GM21528 (cell line): ENCODE results near the gene SORT1.
"Not testable (repeated sequence)": the region's sequence is repeated elsewhere in the genome, so short reads cannot be mapped to it uniquely, and the experiment has no call there.

Experiments used
- ATAC-seq: cut with Tn5 transposase; IDR thresholded peaks from one replicate; pipeline ENCODE4 v1.9.1; 2021; ENCODE audit warnings: mild to moderate bottlenecking, moderate library complexity; ENCODE audit not compliant: unreplicated experiment, low FRiP score

SORT1 gene

DNA sequence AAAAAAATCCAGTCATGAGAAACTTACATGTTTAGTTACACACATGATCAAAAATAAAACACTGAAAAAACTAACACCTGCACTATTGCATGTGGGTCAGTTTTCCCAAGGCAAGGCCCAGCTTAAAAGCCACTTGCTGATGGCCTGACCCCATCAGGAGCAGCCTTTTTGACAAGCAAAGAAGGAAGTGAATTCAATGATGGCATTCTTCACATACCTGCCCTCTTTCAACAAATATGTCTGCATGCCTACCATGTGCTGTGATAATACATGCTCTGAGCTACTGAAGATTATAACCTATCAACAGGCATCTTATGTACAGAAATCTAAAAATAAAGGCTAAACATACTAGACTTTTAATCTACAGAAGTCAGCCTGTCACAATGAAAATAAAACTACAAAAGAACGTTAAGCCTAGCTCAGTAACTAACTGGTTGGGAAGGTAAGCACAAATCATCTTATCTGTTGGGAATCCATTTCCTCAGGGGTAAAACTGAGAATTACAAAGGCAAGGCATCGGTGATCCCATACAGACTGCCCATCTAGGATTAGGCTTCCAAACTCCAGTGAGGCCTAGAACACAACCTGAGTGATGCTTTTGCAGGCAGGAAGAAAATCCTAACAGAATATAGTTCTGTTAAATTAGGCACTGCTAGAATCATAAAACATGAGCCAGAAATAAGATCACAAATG lies 14.5 kb downstream of the SORT1 start:
- no peak for ATAC-seq

DNA sequence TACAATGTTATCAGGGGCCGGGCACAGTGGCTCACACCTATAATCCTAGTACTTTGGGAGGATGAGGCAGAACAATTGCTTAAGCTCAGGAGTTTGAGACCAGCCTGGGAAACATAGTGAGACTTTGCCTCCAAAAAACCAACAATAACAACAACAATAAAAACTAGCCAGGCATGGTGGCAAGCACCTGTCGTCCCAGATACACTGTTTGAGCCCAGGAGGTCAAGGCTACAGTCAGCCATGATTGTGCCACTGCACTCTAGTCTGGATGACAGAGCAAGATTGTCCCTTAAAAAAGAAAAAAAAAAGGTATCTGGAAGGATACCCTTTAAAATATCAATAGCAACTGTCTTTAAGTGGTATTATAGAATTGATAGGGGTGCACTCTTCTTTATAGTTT lies 16.1 kb downstream of the SORT1 start:
- ATAC-seq, result no peak

DNA sequence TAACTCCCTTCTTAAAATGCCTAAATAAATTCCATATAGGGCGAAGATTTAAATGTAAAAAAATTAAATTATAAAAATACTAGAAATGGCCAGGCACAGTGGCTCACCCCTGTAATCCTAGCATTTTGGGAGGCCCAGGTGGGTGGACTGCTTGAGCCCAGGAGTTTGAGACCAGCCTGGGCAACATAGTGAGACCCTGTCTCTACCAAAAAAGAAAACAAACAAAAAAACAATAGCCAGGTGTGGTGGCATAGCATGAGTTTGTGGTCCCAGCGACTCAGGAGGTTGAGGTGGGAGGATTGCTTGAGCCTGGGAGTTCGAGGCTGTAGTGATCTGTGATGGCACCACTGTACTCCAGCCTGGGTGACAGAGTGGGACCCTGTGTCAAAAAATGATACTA lies 17.8 kb downstream of the SORT1 start:
- ATAC-seq, result no peak

DNA sequence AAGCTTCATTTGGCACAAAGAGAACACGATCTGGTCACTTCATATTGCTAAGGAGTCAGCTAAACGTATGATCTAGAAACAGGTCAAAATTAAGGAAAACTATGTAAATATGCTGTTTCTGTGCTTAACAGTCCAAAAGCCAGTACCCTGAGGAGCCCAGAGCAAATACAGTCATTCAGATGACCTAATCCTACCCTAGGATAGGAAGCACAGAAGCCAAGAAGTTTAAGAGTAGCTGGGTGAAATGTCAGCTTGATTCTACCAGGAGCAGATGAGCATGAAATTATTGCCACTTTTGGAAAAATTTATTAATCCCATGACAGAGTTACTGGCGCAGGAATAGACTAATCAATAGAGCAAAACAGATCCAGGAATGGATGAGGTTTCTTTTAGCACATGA lies 18.3 kb downstream of the SORT1 start:
- no peak for ATAC-seq

DNA sequence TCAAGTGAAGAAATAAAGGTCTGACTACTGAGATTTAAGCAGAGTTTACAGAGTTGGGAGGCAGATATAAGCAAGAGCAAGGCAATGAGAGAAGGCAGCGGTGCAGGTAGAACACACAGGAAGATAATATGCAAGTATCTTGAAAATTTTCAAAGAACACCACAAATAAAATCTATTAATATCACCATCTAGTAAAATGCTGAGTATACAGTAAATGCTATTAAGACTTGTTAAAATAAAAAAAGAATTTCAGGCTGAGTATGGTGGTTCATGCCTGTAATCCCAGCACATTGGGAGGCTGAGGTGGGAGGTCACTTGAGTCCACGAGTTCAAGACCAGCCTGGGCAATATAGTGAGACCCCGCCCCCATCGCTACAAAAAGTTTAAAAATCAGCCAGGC lies 20.0 kb downstream of the SORT1 start:
- no peak for ATAC-seq

DNA sequence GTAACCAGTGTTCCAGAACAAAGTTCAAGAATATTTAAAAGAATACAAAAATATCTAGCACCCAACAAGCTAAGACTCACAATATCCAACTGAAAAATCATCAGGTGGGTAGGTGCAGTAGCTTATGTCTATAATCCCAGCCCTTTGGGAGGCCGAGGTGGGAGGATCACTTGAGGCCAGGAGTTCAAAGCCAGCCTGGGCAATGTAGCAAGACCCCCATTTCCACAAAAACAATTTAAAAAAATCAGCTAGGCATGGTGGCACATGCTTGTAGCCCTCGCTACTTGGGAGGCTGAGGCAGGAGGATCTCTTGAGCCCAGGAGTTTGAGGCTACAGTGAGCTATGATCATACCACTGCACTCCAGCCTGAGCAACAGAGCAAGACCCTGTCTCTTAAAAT lies 24.0 kb downstream of the SORT1 start:
- ATAC-seq, result not testable (repeated sequence)

DNA sequence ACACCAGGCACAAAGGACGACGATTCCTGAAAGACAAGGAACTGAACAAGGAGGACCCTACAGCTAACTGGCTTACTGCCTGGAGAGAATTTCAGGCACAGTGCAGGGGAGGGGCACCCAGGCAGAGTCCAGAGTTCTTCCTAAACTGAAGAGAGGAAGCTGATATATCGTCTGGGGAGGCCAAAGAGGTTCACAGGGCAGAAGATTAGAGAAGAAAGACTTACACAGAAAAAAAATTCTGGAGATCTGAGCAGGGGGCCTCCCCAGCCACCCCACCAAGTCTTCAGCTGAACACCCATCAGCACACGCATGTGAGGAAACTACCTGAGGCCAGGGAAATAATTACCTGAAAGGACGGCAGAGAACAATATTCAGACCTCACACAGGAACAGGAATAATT lies 24.6 kb downstream of the SORT1 start:
- ATAC-seq, result no peak

DNA sequence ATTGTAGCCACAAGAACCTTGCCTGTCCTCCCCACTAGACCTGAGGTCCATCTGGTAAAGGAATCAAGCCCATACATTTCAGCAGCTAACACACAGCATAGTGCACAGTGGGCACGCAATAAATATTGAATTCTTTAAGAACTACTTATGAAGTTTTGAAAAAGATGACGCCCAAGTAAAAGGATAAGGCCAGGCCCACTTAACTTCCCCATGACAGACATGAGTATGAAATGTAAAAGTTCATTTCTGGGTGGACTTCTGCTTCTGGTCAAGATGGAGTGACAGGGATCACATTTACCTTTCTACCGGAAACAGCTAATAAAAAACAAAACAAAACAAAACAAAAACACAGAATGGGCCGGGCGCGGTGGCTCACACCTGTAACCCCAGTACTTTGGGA lies 25.4 kb downstream of the SORT1 start:
- no peak for ATAC-seq

DNA sequence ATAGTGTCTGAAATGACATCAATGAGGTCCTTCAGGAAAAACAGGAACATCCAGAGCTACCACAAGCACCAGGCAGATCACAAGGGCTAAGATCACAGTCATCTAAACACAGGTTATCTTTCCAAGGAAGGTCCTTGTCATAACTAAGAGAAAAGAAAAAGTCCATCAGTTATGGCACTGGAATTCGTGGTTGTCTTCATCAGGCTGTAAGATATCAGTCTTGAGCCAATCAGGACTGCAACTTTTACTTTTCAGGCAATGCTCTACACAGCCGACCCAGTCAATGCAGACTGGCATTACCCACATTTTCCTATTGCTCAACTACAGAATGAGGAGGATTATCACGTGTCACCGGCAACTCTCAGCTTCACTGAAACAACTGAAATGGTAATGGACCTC lies 26.4 kb downstream of the SORT1 start:
- no peak for ATAC-seq

DNA sequence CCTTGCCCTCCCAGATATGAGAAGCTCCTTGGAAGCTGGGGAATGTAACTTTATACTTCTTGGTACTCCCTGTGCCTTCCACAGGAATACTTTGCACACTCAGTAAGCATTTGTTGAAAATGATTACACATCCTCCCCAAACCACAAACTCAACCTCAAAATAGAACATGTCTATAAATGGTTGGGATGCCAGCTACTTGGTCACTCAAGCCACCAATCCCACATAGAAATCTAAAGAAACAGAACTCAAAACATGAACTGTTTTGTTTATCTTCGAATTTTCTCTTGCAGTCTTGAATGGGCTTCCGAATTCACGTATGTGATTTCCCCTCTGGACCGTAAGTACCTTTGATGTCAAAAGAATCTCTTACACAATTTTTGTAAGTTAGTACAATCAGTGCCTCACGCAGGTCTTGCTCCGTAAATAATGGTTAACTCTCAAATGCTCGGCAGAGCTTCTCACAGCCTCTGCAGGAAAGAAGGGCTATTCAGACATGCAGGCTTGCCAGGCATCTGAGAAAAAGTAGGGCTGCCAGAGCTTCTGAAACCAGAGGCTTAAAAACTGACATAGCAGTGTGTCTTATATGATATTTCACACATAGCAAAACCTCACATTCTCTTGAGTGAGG lies 26.9 kb downstream of the SORT1 start:
- no peak for ATAC-seq

DNA sequence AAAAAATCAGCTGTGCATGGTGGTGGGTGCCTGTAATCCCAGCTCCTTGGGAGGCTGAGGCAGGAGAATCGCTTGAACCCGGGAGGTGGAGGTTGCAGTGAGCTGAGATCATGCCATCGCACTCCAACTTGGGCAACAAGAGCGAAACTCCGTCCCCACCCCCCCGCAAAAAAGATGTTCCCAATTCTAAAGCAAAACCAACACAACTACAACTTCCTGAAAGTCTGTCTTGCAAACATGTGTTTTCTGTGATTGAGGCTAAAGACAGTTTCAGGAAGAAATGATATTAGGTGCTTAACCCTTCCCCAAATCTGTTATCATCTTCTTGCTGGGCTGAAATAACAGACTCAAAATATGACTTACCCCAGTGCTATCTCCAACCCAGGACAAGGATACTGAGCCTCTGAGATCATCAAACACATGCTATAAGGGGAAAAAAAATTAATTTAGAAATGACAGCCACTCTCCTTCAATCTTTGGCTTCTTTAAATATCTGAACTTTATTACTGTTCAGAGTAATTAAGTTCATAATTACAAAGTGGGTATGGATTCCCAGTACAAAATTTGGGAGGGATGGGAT lies 28.5 kb downstream of the SORT1 start:
- ATAC-seq, result no peak

DNA sequence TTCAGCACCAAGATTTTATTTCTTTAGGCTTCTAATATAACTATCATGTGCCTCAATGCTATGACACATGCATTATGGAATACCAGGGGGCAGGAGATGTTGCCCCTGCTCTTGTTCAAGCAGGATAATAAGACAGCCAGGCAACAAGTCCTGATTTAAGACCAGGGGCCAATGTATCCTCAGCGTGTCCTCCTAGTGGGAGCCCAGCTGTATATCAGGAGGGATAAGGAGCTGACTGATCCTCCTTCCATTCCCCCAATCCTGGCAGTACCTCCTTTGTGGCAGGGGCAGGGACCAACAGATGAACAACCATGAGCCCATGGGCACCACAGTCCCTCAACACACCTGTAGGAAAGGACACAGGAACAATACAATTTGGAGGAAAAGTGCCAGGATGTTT lies 29.3 kb downstream of the SORT1 start:
- no peak for ATAC-seq

DNA sequence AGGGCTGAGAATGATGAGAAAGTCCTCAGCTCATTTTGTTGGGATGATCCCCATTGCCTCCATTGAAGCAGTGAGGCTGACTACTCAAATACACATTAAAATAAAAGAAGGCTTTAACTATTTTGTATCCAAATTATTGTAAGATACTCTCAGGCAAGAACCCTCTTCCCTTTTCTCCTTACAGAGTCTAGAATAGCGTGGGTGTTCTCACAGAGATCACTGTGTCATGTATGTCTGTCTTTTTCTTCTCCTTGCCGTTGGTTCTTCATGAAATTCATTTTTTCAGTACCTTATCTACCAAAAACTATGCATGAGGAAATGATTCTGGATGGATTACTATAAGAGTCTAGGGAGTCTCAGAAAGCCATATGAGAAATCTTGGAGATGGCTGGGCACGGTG lies 30.1 kb downstream of the SORT1 start:
- ATAC-seq, result no peak

DNA sequence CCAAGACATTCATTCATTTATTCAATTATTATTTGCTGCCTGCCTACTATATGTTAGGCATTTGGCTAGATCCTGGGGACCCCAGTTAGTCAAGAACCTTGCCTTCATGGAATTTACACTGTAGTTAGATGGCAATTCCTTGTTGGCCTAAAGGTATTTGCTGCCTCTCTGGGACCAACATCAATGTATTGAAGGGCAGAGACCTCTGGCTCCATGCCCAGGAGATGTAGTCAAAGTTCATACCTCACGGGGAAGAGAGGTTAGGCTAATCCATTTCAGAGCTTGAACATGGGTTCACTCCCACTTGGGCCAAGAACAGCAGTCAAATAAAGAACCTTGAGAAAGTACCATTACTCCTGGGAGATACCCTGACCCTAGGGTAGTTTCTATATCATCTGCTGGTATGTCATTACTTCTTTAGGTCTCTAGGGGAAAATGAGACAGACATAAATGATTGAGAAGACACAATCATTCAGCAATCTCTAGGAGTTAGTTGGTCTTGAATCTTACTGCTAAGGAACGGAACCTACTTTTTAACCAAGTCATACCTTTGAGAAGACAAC lies 32.0 kb downstream of the SORT1 start:
- no peak for ATAC-seq

DNA sequence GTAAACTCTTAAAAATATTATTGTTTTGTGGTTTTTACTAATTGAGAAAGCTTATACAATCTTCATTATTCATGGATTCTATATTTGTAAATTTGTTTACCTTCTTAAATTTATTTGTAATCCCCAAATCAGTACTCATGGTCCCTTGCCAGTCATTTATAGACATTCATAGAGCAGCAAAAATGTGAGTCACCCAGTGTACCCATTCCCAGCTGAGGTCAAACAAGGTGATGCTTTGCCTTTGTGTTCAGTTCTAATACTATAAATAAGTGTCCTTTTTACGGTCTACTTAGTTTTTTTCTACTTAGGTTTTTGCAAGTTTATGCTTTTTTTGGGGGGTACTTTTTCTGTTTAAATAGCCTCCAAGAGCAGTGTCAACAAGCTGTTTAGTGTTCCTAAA lies 36.1 kb downstream of the SORT1 start:
- ATAC-seq, result no peak

DNA sequence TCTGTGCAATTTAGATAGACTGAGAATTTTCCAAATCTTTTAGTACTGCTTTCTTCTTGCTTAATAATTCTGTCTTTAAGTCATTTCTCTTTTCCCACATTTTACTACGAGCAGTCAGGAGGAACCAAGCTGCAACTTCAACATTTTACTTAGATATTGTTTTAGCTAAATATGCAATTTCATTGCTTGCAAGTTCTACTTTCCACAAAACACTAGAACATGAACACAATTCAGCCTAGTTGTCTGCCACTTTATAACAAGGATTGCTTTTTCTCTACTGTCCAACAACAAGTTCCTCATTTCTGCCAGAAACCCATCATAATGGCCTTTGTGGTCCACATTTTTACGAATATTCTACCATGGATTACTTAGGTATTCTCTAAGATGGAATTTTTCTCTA lies 36.6 kb downstream of the SORT1 start:
- ATAC-seq, result no peak

DNA sequence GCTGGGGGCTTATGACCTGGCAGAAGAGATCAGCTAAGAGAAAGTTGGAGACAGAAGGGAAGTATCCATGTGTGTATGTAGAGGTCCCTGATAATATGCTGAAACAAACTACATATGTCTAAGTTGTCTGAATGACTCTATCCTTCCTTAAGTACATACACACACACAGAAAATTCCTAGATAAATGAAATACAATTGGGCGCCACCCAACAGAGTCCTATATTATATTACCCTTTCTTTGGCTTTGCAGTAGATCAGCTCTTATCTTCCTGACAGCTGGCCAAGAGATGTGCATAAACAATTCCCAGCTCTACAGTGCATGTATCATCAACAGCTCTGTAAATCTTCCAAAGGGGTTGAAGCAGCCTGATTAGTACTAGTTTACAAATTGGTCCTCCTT lies 40.1 kb downstream of the SORT1 start:
- no peak for ATAC-seq

DNA sequence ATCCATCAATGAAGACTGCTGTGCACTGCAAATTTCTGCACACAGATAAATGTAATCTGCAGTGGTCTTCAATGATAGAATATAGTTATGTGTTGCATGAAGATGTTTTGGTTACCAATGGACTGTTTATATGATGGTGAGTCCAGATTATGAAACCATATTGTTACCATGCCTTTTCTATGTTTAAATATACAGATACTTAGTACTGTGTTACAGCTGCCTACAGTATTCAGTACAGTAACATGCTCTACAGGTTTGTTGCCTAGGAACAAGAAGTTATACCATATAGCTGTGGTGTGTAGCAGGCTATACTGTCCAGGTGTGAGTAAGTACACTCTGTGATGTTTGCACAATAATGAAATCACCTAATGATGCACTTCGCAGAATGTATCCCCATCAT lies 40.8 kb downstream of the SORT1 start:
- ATAC-seq, result no peak

DNA sequence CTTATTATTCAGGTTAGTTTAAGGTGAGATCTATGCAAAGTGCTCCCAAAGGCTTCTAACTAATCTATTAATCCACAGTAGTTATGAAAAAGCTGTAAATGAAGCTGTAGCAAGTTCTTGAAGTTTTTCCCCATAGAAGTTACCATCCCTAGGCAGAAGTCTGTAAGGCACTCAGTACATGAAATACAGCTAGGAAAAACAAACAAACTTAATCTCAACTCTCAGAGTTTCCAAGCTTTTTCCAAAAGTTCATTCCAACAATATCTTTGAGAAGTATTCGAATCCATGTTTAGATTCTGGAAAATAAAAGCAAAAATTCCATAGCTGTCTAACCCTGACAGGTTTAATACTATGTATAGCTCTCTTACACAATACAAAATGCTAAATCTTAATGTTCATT lies 41.2 kb downstream of the SORT1 start:
- ATAC-seq, result no peak

DNA sequence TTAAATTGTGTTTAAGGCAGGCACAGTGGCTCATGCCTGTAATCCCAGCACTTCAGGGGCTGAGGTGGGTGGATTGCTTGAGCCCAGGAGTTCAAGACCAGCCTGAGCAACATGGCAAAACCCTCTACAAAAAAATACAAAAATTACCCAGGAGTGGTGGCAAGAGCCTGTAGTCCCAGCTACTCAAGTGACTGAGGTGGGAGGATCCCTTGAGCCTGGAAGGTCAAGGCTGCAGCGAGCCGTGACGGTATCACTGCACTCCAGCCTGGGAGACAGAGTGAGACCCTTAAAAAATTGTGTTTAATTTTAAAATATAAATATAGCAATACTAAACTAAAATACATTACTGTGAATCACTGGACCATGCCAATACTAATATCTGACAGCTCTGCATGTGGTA lies 42.8 kb downstream of the SORT1 start:
- no peak for ATAC-seq

DNA sequence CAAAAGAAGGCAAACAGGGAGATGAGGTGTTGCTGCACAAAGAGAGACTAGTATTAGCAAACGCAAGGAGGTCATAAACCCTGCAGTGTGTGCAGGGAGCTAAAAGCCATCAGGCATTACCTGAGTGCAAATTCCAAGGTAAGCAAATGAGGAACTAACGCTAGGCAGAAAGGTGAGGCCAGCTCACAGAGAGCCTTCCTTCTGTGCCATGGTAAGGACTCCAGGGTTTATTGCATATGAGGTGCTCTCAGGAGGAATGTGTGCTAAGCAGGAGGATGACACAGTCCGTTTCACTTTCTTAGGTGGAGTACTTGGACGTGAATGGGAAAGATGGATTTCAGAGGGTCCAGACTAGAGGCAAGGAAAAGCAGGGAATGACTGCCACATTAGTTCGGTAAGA lies 46.3 kb downstream of the SORT1 start:
- no peak for ATAC-seq

DNA sequence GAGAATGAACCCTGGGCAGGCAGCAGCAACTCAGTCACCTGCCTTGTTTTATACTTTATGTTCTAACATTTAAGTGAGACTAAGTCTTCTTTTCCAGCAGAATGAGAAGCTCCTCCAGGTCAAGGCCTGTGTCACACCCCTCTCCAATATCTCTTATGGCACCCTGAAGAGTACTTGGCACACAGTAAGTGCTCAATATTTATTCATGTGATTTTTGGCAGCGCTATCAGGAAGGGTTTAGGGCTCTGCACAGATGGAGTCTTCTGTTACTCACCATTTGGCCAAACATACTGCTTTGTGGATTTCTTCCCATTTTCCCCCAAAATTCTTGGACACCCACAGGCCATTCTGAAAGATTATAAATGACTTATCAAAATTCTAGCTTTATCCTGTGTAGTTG lies 47.1 kb downstream of the SORT1 start:
- ATAC-seq, result no peak
